ENCODE results near the gene ITGB4.

DNA sequence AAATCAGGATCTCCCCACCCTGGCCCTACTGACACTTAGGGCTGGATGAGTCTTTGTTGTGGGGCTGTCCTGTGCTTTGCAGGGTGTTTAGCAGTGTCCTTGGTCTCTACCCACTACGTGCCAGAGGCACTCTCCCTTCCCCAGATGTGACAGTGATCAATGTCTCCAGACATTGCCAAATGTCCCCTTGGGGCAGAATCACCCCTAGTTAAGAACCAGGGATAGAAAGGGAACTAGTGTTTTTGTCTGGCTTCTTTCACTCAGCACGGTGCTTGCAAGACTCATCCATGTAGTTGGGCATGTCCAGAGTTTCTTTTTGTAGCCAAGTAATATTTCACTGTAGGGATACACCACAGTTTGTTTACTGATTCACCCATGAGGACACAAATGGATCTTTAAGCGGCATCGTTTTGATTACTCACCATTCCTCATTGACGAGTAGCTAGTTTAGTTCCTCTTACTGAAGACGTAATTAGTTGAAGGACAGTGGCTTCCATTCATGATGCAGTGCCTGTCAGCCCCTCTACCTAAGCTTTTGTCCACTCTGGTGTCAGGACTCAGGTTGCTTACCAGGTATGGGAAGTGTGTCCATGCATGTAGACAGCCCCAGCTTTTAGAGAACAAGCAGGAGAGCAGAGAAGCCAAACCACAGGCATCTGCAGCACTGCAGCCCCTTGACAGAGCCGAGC is 26.0 kb upstream of the ITGB4 start:
- TF ChIP-seq, protein P1, sequence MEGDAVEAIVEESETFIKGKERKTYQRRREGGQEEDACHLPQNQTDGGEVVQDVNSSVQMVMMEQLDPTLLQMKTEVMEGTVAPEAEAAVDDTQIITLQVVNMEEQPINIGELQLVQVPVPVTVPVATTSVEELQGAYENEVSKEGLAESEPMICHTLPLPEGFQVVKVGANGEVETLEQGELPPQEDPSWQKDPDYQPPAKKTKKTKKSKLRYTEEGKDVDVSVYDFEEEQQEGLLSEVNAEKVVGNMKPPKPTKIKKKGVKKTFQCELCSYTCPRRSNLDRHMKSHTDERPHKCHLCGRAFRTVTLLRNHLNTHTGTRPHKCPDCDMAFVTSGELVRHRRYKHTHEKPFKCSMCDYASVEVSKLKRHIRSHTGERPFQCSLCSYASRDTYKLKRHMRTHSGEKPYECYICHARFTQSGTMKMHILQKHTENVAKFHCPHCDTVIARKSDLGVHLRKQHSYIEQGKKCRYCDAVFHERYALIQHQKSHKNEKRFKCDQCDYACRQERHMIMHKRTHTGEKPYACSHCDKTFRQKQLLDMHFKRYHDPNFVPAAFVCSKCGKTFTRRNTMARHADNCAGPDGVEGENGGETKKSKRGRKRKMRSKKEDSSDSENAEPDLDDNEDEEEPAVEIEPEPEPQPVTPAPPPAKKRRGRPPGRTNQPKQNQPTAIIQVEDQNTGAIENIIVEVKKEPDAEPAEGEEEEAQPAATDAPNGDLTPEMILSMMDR (IDR thresholded peaks at IDR 0.05), result no peak
- no peak for TF ChIP-seq POLR2A (IDR thresholded peaks at IDR 0.05)

All from ovary (tissue), 3 donors.